Keratinocyte (primary cell): ENCODE data around the gene IGFALS. TPM values are rescaled to one million over a fixed set of nuclear protein-coding genes. Genes with fewer than 3 reads are reported as not detected.

Source experiments
- DNase-seq: peaks from one replicate; pipeline ENCODE4 v3.0.0-alpha.2; 2011; ENCODE audit warnings: low read depth, missing footprints, low spot score
- FAIRE-seq: peaks from 2 replicates; lab custom pipeline; 2011; peaks lifted over from hg19 to GRCh38; lab: Jason Lieb, UNC
- H2AFZ ChIP-seq: 2 replicates; pipeline ENCODE4 v1.6.0; 2012; ENCODE audit warnings: low read length, control low read depth, inconsistent platforms; ENCODE audit not compliant: control insufficient read depth
- H3K27ac ChIP-seq: 2 replicates; pipeline ENCODE4 v1.5.1; 2011; ENCODE audit warnings: low read length; ENCODE audit not compliant: control insufficient read depth, insufficient read depth
- H3K27me3 ChIP-seq: 3 replicates; pipeline ENCODE4 v1.6.0; 2011; ENCODE audit warnings: low read length; ENCODE audit not compliant: control insufficient read depth, insufficient read depth; ENCODE audit errors: extremely low read depth
- H3K36me3 ChIP-seq, 2 experiments: 2 replicates in 1 of 2; 3 replicates in 1 of 2; pipeline ENCODE4 v1.5.1; 2011; ENCODE audit warnings: low read length in 2 of 2, mild to moderate bottlenecking in 1 of 2; ENCODE audit not compliant: control insufficient read depth in 2 of 2, insufficient read depth in 2 of 2; ENCODE audit errors: extremely low read depth in 1 of 2
- H3K4me1 ChIP-seq: 3 replicates; pipeline ENCODE4 v1.5.1; 2011; ENCODE audit warnings: low read length; ENCODE audit not compliant: control insufficient read depth, insufficient read depth; ENCODE audit errors: extremely low read depth
- H3K4me2 ChIP-seq: 3 replicates; pipeline ENCODE4 v1.6.0; 2011; ENCODE audit warnings: low read depth, low read length; ENCODE audit not compliant: control insufficient read depth, insufficient read depth; ENCODE audit errors: extremely low read depth
- H3K4me3 ChIP-seq, 3 experiments: fragments of 200-600 bp in 1 of 3; sonication (generic) in 1 of 3; 2 replicates in 2 of 3; 3 replicates in 1 of 3; pipeline ENCODE4 v1.5.1; 2011 to 2016; ENCODE audit warnings: low read length in 3 of 3, mild to moderate bottlenecking in 3 of 3, control low read depth in 2 of 3, inconsistent platforms in 1 of 3, low read depth in 1 of 3, mixed read lengths in 1 of 3, mixed run types in 1 of 3, moderate library complexity in 1 of 3; ENCODE audit not compliant: control insufficient read depth in 2 of 3, insufficient read depth in 2 of 3; ENCODE audit errors: extremely low read depth in 1 of 3
- H3K79me2 ChIP-seq: 2 replicates; pipeline ENCODE4 v1.6.0; 2012; ENCODE audit warnings: low read length; ENCODE audit not compliant: control insufficient read depth, insufficient read depth
- H3K9ac ChIP-seq: 3 replicates; pipeline ENCODE4 v1.6.0; 2011; ENCODE audit warnings: low read length; ENCODE audit not compliant: control insufficient read depth, insufficient read depth; ENCODE audit errors: extremely low read depth
- H3K9me1 ChIP-seq: 3 replicates; pipeline ENCODE4 v1.6.0; 2011; ENCODE audit warnings: low read length; ENCODE audit not compliant: control insufficient read depth, insufficient read depth; ENCODE audit errors: extremely low read depth
- H3K9me3 ChIP-seq: 2 replicates; pipeline ENCODE4 v1.5.1; 2012; ENCODE audit warnings: low read depth, low read length; ENCODE audit not compliant: control insufficient read depth
- H4K20me1 ChIP-seq: 3 replicates; pipeline ENCODE4 v1.6.0; 2011; ENCODE audit warnings: low read length; ENCODE audit not compliant: control insufficient read depth, insufficient read depth; ENCODE audit errors: extremely low read depth
- EZH2 ChIP-seq: IDR thresholded peaks from one replicate; pipeline ENCODE4 v1.6.1; 2012; ENCODE audit warnings: inconsistent platforms, mild to moderate bottlenecking, low read length, moderate library complexity
- dilution Hi-C: fragments of 300-500 bp; cut with MboI; formaldehyde crosslinking; loops from one replicate; pipeline ENCODE4 v1.7.0; 2020; ENCODE audit warnings: low sequenced_read_pairs; ENCODE audit not compliant: extremely low pct_ligation_motif_present
- polyA plus RNA-seq, 5 experiments: library from polyadenylated mRNA; depleted of rRNA in 3 of 5; stranded (reverse) in 3 of 5; stranded (forward) in 1 of 5; unstranded in 1 of 5; fragments of >200 nt; gene quantifications; 1 replicate in 1 of 5; 2 replicates in 3 of 5; 3 replicates in 1 of 5; pipeline versions ENCODE4 v1.2.1 to v1.2.3, GENCODE V29; 2011 to 2012; ENCODE audit warnings: missing spikeins in 2 of 5, low read depth in 1 of 5, low replicate concordance in 1 of 5
- TF ChIP-seq, protein P1 (sequence below), 3 experiments: IDR thresholded peaks in 1 of 3; conservative IDR thresholded peaks in 1 of 3; optimal IDR thresholded peaks in 1 of 3; 2 replicates in 2 of 3; 3 replicates in 1 of 3; pipeline versions ENCODE3 to v1.5.1; 2011; ENCODE audit warnings: low read length in 3 of 3, mild to moderate bottlenecking in 3 of 3, moderate library complexity in 2 of 3, control low read depth in 1 of 3, inconsistent platforms in 1 of 3; ENCODE audit not compliant: insufficient read depth in 2 of 3; ENCODE audit errors: extremely low read depth in 1 of 3

The IGFALS gene
- polyA plus RNA-seq, 1 donor (not counting 4 experiments of a cell fraction or from before 2014, with no cell fraction given) = not detected

DNA sequence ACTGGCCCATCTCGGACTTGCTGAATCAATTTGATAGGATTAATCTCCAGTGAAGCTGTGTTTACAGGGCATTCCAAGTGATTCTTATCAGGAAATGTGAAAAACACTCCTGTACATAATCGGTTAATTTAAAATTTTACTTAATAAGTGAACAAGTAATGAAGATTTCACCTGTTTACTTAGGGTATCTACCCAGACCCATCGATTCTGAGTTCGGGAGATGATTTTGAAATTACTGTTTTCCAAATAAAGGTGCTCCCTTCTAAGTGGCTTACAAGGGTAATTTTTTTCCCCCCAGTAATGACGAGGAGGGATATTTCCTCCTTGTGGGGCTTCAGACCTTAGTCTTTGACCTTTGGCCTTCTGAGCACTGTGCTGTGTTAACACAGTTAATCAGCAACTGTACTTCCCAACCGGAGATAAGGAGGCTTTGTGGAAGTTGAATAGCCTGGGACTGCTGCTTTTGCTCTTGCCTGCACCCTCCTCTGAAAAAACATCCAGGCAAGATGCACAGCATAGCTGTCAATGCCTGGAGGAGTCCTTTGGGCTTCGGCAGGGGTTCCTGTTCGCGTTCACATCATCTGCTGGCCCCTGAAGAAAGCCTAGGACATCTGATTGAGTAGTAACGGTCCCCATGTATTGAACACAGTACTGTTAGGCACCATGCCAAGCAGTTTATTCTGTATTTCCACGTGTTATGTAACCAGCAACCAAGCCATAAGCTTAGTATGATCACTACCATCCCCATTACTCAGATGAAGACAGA is 35.3 kb upstream of the IGFALS start:
- peak overlapping the region; percentile 96 for H3K4me2 ChIP-seq
- peak overlapping the region; percentile 0 for H3K9ac ChIP-seq
- H4K20me1 ChIP-seq = no peaks in the 10 kb centered on the region
- no peak overlapping the region for H3K27ac ChIP-seq
- no peak for TF ChIP-seq EZH2
- TF ChIP-seq, protein P1, sequence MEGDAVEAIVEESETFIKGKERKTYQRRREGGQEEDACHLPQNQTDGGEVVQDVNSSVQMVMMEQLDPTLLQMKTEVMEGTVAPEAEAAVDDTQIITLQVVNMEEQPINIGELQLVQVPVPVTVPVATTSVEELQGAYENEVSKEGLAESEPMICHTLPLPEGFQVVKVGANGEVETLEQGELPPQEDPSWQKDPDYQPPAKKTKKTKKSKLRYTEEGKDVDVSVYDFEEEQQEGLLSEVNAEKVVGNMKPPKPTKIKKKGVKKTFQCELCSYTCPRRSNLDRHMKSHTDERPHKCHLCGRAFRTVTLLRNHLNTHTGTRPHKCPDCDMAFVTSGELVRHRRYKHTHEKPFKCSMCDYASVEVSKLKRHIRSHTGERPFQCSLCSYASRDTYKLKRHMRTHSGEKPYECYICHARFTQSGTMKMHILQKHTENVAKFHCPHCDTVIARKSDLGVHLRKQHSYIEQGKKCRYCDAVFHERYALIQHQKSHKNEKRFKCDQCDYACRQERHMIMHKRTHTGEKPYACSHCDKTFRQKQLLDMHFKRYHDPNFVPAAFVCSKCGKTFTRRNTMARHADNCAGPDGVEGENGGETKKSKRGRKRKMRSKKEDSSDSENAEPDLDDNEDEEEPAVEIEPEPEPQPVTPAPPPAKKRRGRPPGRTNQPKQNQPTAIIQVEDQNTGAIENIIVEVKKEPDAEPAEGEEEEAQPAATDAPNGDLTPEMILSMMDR (optimal IDR thresholded peaks at IDR 0.05 in 1 of 3, IDR thresholded peaks at IDR 0.05 in 1 of 3, conservative IDR thresholded peaks at IDR 0.05 in 1 of 3; ENCODE audit: extremely low read depth in 1 of 3, insufficient read depth in 2 of 3, low read length in 3 of 3) = no peak
- H3K36me3 ChIP-seq = peaks cover 1 to 5% of the 10 kb centered on the region in 2 experiments
- H2AFZ ChIP-seq = no peak overlapping the region
- H3K4me1 ChIP-seq = peaks cover 30% of the 10 kb centered on the region
- peaks cover 26% of the 10 kb centered on the region for H3K79me2 ChIP-seq
- H3K4me3 ChIP-seq = peak overlapping the region; percentile 63 to 99 (median 90)
- dilution Hi-C loops = no loop called here
- FAIRE-seq (no peak), DNase-seq (no peak)
- no peaks in the 10 kb centered on the region for H3K9me1 ChIP-seq
- H3K9me3 ChIP-seq = no peaks in the 10 kb centered on the region
- H3K27me3 ChIP-seq = no peaks in the 10 kb centered on the region

DNA sequence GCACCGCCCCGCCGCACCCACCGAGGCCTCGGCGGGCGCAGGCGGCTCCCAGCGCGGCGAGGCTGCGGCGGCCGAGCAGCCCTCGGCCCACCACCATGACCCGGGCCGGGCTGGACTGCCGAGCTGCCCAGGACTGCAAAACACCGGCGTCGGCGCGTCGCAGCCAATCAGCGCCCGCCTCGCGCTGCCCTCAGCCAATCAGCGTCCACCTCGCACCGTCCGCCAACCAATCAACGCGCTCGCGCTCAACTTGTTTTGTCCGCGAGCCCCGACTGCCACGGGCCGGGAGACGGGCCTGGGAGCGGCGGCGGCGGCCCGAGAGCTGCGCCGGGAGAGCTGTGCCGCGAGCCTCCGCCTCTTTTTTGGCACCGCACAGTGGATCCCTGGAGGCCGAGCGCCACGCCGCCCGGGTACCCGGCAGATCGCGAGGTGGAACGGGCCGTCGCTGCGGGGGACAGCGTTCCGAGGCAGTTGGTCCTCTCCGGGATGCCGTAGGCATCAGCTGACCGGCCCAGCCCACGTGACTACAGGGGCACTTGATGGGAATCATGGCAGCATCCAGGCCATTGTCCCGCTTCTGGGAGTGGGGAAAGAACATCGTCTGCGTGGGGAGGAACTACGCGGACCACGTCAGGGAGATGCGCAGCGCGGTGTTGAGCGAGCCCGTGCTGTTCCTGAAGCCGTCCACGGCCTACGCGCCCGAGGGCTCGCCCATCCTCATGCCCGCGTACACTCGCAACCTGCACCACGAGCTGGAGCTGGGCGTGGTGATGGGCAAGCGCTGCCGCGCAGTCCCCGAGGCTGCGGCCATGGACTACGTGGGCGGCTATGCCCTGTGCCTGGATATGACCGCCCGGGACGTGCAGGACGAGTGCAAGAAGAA is 33.4 kb upstream of the IGFALS start, which contains the start of the genes FAHD1 and HAGH:
Gene FAHD1 (plus strand): TSS at position 516 of the 883 bp plus-strand sequence. CDS start 33 bp downstream, at position 549.
Gene HAGH (minus strand): TSS at position 135 of the 883 bp plus-strand sequence. CDS start 38 bp downstream, at position 97.
- peaks cover 1 to 5% of the 10 kb centered on the region in 2 experiments for H3K36me3 ChIP-seq
- FAIRE-seq = peak; percentile 5
- dilution Hi-C loops = no loop called here
- H3K9ac ChIP-seq = peak within 1 kb of the TSS; percentile 88
- H3K4me2 ChIP-seq = peak within 1 kb of the TSS; percentile 96
- H2AFZ ChIP-seq = peak within 1 kb of the TSS; percentile 95
- DNase-seq = no peak
- H3K79me2 ChIP-seq = peaks cover 26% of the 10 kb centered on the region
- TF ChIP-seq, protein P1 (optimal IDR thresholded peaks at IDR 0.05 in 1 of 3, IDR thresholded peaks at IDR 0.05 in 1 of 3, conservative IDR thresholded peaks at IDR 0.05 in 1 of 3; ENCODE audit: extremely low read depth in 1 of 3, insufficient read depth in 2 of 3, low read length in 3 of 3) = no peak
- TF ChIP-seq EZH2 = no peak
- H3K27ac ChIP-seq = peak within 1 kb of the TSS; percentile 70
- H3K27me3 ChIP-seq = no peaks in the 10 kb centered on the region
- H3K9me3 ChIP-seq = no peaks in the 10 kb centered on the region
- H4K20me1 ChIP-seq = no peaks in the 10 kb centered on the region
- H3K9me1 ChIP-seq = no peaks in the 10 kb centered on the region
- H3K4me3 ChIP-seq = peak within 1 kb of the TSS; percentile 90 to 99 (median 99)
- H3K4me1 ChIP-seq = peaks cover 18% of the 10 kb centered on the region
